H9 (cell line): ENCODE data around the gene IPO9. TPM values are rescaled to one million over a fixed set of nuclear protein-coding genes. Genes with fewer than 3 reads are reported as not detected.

ENCODE experiments used
- DNase-seq: peaks from one replicate; pipeline ENCODE4 v3.0.0-alpha.2; 2017
- H2AFZ ChIP-seq: one replicate; pipeline ENCODE4 v1.6.1; 2013; ENCODE audit warnings: mild to moderate bottlenecking, low read length, control low read depth, moderate library complexity
- H2AK5ac ChIP-seq: 2 replicates; pipeline ENCODE4 v1.6.1; 2013; ENCODE audit warnings: low read length, control low read depth, mixed read lengths; ENCODE audit not compliant: insufficient read length
- H2BK120ac ChIP-seq: one replicate; pipeline ENCODE4 v1.6.1; 2013; ENCODE audit warnings: low read depth, mild to moderate bottlenecking, low read length, control low read depth, inconsistent platforms; ENCODE audit not compliant: poor library complexity, severe bottlenecking
- H2BK12ac ChIP-seq: 2 replicates; pipeline ENCODE4 v1.6.1; 2013; ENCODE audit warnings: low read length, control low read depth, mixed read lengths, low read depth; ENCODE audit not compliant: insufficient read length
- H2BK15ac ChIP-seq: 2 replicates; pipeline ENCODE4 v1.6.1; 2013; ENCODE audit warnings: low read depth, low read length, control low read depth
- H2BK20ac ChIP-seq: one replicate; pipeline ENCODE4 v1.6.1; 2013; ENCODE audit warnings: low read depth, mild to moderate bottlenecking, low read length, control low read depth, inconsistent platforms; ENCODE audit not compliant: poor library complexity, severe bottlenecking
- H2BK5ac ChIP-seq: 2 replicates; pipeline ENCODE4 v1.6.1; 2013; ENCODE audit warnings: low read length, control low read depth, mixed read lengths; ENCODE audit not compliant: insufficient read length
- H3K14ac ChIP-seq: 2 replicates; pipeline ENCODE4 v1.6.1; 2013; ENCODE audit warnings: low read length, control low read depth; ENCODE audit not compliant: insufficient read depth
- H3K18ac ChIP-seq: 2 replicates; pipeline ENCODE4 v1.6.1; 2013; ENCODE audit warnings: low read depth, mild to moderate bottlenecking, mixed read lengths, low read length, control low read depth; ENCODE audit not compliant: insufficient read length
- H3K23ac ChIP-seq: 2 replicates; pipeline ENCODE4 v1.6.1; 2013; ENCODE audit warnings: low read length, control low read depth, mixed read lengths, low read depth; ENCODE audit not compliant: insufficient read length
- H3K23me2 ChIP-seq: 2 replicates; pipeline ENCODE4 v1.6.1; 2013; ENCODE audit warnings: low read depth, mild to moderate bottlenecking, mixed read lengths, low read length, control low read depth; ENCODE audit not compliant: insufficient read length, poor library complexity, severe bottlenecking
- H3K27ac ChIP-seq: 2 replicates; pipeline ENCODE4 v1.5.1; 2013; ENCODE audit warnings: low read length, control low read depth, mixed read lengths, low read depth; ENCODE audit not compliant: insufficient read length
- H3K27me3 ChIP-seq: 2 replicates; pipeline ENCODE4 v1.6.1; 2013; ENCODE audit warnings: low read length, control low read depth, inconsistent platforms; ENCODE audit not compliant: insufficient read depth
- H3K4ac ChIP-seq: 2 replicates; pipeline ENCODE4 v1.6.1; 2013; ENCODE audit warnings: low read depth, mild to moderate bottlenecking, control low read depth, inconsistent platforms, low read length, moderate library complexity
- H3K4me1 ChIP-seq: 2 replicates; pipeline ENCODE4 v1.6.1; 2013; ENCODE audit warnings: low read length, control low read depth, inconsistent platforms; ENCODE audit not compliant: insufficient read depth
- H3K4me2 ChIP-seq: 2 replicates; pipeline ENCODE4 v1.6.1; 2013; ENCODE audit warnings: low read length, control low read depth, mixed read lengths; ENCODE audit not compliant: insufficient read length, insufficient read depth
- H3K56ac ChIP-seq: 2 replicates; pipeline ENCODE4 v1.6.1; 2013; ENCODE audit warnings: low read depth, mild to moderate bottlenecking, mixed read lengths, low read length, control low read depth; ENCODE audit not compliant: insufficient read length
- H3K79me1 ChIP-seq: 2 replicates; pipeline ENCODE4 v1.6.1; 2013; ENCODE audit warnings: low read depth, mild to moderate bottlenecking, moderate library complexity, low read length, control low read depth, inconsistent platforms; ENCODE audit not compliant: insufficient read depth, poor library complexity, severe bottlenecking
- H3K79me2 ChIP-seq: 2 replicates; pipeline ENCODE4 v1.6.1; 2013; ENCODE audit warnings: low read length, control low read depth, inconsistent platforms; ENCODE audit not compliant: insufficient read depth
- H3K9ac ChIP-seq: 2 replicates; pipeline ENCODE4 v1.6.1; 2013; ENCODE audit warnings: low read length, control low read depth, mixed read lengths; ENCODE audit not compliant: insufficient read length; ENCODE audit errors: extremely low read depth
- H3K9me3 ChIP-seq: one replicate; pipeline ENCODE4 v1.6.1; 2013; ENCODE audit warnings: low read depth, low read length, inconsistent platforms; ENCODE audit not compliant: control insufficient read depth
- H3T11ph ChIP-seq: one replicate; pipeline ENCODE4 v1.6.1; 2013; ENCODE audit warnings: mild to moderate bottlenecking, low read length, control low read depth, inconsistent platforms
- H4K20me1 ChIP-seq: one replicate; pipeline ENCODE4 v1.6.1; 2013; ENCODE audit not compliant: control insufficient read depth, insufficient read length, insufficient read depth
- H4K5ac ChIP-seq: 2 replicates; pipeline ENCODE4 v1.6.1; 2013; ENCODE audit warnings: low read depth, mild to moderate bottlenecking, mixed read lengths, low read length, control low read depth; ENCODE audit not compliant: insufficient read length
- H4K8ac ChIP-seq: replicated peaks from 2 replicates; pipeline ENCODE4 v1.6.1; 2013; ENCODE audit warnings: low read length, control low read depth, mixed read lengths, low read depth; ENCODE audit not compliant: insufficient read length
- H4K91ac ChIP-seq: 2 replicates; pipeline ENCODE4 v1.6.1; 2013; ENCODE audit warnings: low read depth, mild to moderate bottlenecking, moderate library complexity, mixed read lengths, low read length, control low read depth; ENCODE audit not compliant: insufficient read length
- H3K27ac Mint-ChIP-seq, 3 experiments: 2 replicates in 2 of 3; 3 replicates in 1 of 3; pipeline ENCODE4 v1.8.0; 2020 to 2021; ENCODE audit warnings: mixed read lengths in 3 of 3, mild to moderate bottlenecking in 1 of 3, moderate library complexity in 1 of 3
- H3K27me3 Mint-ChIP-seq: 2 replicates; pipeline ENCODE4 v1.8.0; 2021; ENCODE audit warnings: low read depth, mild to moderate bottlenecking, moderate library complexity, mixed read lengths
- H3K36me3 Mint-ChIP-seq, 3 experiments: 2 replicates in 2 of 3; 3 replicates in 1 of 3; pipeline ENCODE4 v1.8.0; 2020 to 2021; ENCODE audit warnings: low read depth in 3 of 3, mixed read lengths in 3 of 3; ENCODE audit not compliant: insufficient read depth in 1 of 3
- H3K4me1 Mint-ChIP-seq, 2 experiments: 2 replicates each; pipeline ENCODE4 v1.8.0; 2020; ENCODE audit warnings: mixed read lengths in 2 of 2
- H3K4me3 Mint-ChIP-seq, 2 experiments: 2 replicates in 1 of 2; 3 replicates in 1 of 2; pipeline ENCODE4 v1.8.0; 2020 to 2021; ENCODE audit warnings: mild to moderate bottlenecking in 2 of 2, mixed read lengths in 2 of 2, moderate library complexity in 1 of 2
- H3K9me3 Mint-ChIP-seq, 2 experiments: 2 replicates in 1 of 2; 3 replicates in 1 of 2; pipeline ENCODE4 v1.8.0; 2020; ENCODE audit warnings: mild to moderate bottlenecking in 2 of 2, mixed read lengths in 2 of 2, moderate library complexity in 1 of 2
- CTCF ChIP-seq: fragments of 200-600 bp; sonication (generic); conservative IDR thresholded peaks from 3 replicates; pipeline ENCODE4 v1.8.0; 2021; ENCODE audit warnings: antibody characterized with exemption, mild to moderate bottlenecking
- WGBS: extraction: QIAGEN DNeasy Blood & Tissue Kit; methylation state at CpG from one replicate; pipeline ENCODE4 v1.1.7; 2013; ENCODE audit warnings: missing lambda C conversion rate, low lambda C conversion rate, mixed read lengths; ENCODE audit not compliant: insufficient read length; ENCODE audit errors: extremely low coverage; 5-methylcytosine and 5-hydroxymethylcytosine counted together
- total RNA-seq: library from RNA; stranded (reverse); gene quantifications from 2 replicates; pipeline ENCODE4 v1.2.1, GENCODE V29; 2021

IPO9 gene
- total RNA-seq, 1 experiment from 2014 or later: 104 TPM

GRCh38 chr1:201911826-201912571 is 83.0 kb downstream of the IPO9 start:
- no peak overlapping the region for H3K27ac ChIP-seq
- no peaks in the 10 kb centered on the region for H3K4me1 ChIP-seq
- no peak for TF ChIP-seq CTCF
- no peak overlapping the region for H4K91ac ChIP-seq
- H2BK120ac ChIP-seq: no peak overlapping the region
- H3T11ph ChIP-seq: no peak overlapping the region
- no peak overlapping the region for H2AFZ ChIP-seq
- WGBS: no CpG with 5 or more reads among the region's 4 CpGs
- no peaks in the 10 kb centered on the region for H3K9me3 ChIP-seq
- peaks cover 9 to 16% of the 10 kb centered on the region in 2 experiments for H3K4me1 Mint-ChIP-seq
- no peak overlapping the region for H4K5ac ChIP-seq
- H3K9me3 Mint-ChIP-seq: no peaks in the 10 kb centered on the region
- no peak overlapping the region for H3K18ac ChIP-seq
- no peak overlapping the region for H2BK12ac ChIP-seq
- no peak overlapping the region for H2BK5ac ChIP-seq
- H2AK5ac ChIP-seq: no peak overlapping the region
- no peak overlapping the region for H2BK20ac ChIP-seq
- H4K8ac ChIP-seq: no peak overlapping the region
- no peaks in the 10 kb centered on the region for H3K27me3 ChIP-seq
- no peaks in the 10 kb centered on the region for H4K20me1 ChIP-seq
- H3K36me3 Mint-ChIP-seq: no peaks in the 10 kb centered on the region
- no peak overlapping the region for H3K4ac ChIP-seq
- no peak overlapping the region for H3K4me2 ChIP-seq
- peak overlapping the region in 2 of 3 experiments; percentile 14 to 59; a peak in 3 of 7 replicates for H3K27ac Mint-ChIP-seq
- peaks cover 1% of the 10 kb centered on the region for H3K27me3 Mint-ChIP-seq
- H3K79me1 ChIP-seq: no peaks in the 10 kb centered on the region
- DNase-seq: no peak
- no peak overlapping the region for H3K4me3 Mint-ChIP-seq
- no peak overlapping the region for H3K14ac ChIP-seq
- H3K56ac ChIP-seq: no peak overlapping the region
- H2BK15ac ChIP-seq: no peak overlapping the region
- H3K9ac ChIP-seq: no peak overlapping the region
- no peaks in the 10 kb centered on the region for H3K23me2 ChIP-seq
- H3K79me2 ChIP-seq: no peaks in the 10 kb centered on the region
- H3K23ac ChIP-seq: no peak overlapping the region
